Aorta (tissue), 5 donors: ENCODE measurements around the gene LFNG. TPM values are rescaled to one million over a fixed set of nuclear protein-coding genes. Genes with fewer than 3 reads are reported as not detected.
A peak's percentile ranks its signal among the peaks of the same experiment; 100 is the strongest.

Experiments used
- ATAC-seq: fragments of 200-7000 bp; cut with Tn5 transposase; one replicate; pipeline ENCODE4 v1.9.1; 2022; ENCODE audit warnings: moderate library complexity; ENCODE audit not compliant: low FRiP score
- DNase-seq, 2 donors: peaks; one replicate each; pipeline ENCODE4 v3.0.0-alpha.2; 2020
- H3K27ac ChIP-seq, 2 donors: one replicate each; pipeline ENCODE4 v1.5.1; 2013; ENCODE audit warnings: low read length in 2 of 2, mild to moderate bottlenecking in 2 of 2, moderate library complexity in 2 of 2, control low read depth in 1 of 2, inconsistent platforms in 1 of 2, low read depth in 1 of 2
- H3K27me3 ChIP-seq, 2 donors: one replicate each; pipeline ENCODE4 v1.6.1; 2013; ENCODE audit warnings: control low read depth in 1 of 2, low read length in 1 of 2, mild to moderate bottlenecking in 1 of 2, moderate library complexity in 1 of 2; ENCODE audit not compliant: insufficient read depth in 2 of 2, control insufficient read depth in 1 of 2
- H3K36me3 ChIP-seq, 2 donors: one replicate each; pipeline ENCODE4 v1.6.1; 2013; ENCODE audit warnings: control low read depth in 1 of 2, low read length in 1 of 2, mild to moderate bottlenecking in 1 of 2; ENCODE audit not compliant: insufficient read depth in 2 of 2, control insufficient read depth in 1 of 2
- H3K4me1 ChIP-seq, 2 donors: one replicate each; pipeline ENCODE4 v1.6.1; 2013; ENCODE audit warnings: low read length in 2 of 2, control low read depth in 1 of 2, mild to moderate bottlenecking in 1 of 2, moderate library complexity in 1 of 2; ENCODE audit not compliant: insufficient read depth in 2 of 2, control insufficient read depth in 1 of 2
- H3K4me3 ChIP-seq, 2 donors: one replicate each; pipeline ENCODE4 v1.5.1; 2013; ENCODE audit warnings: low read length in 2 of 2, control low read depth in 1 of 2, mild to moderate bottlenecking in 1 of 2
- H3K9me3 ChIP-seq: one replicate; pipeline ENCODE4 v1.6.1; 2013; ENCODE audit warnings: mild to moderate bottlenecking, low read length; ENCODE audit not compliant: control insufficient read depth
- WGBS, 2 donors: extraction: QIAGEN DNeasy Blood & Tissue Kit; methylation state at CpG; one replicate each; pipeline ENCODE4 v1.1.7; 2013; 5-methylcytosine and 5-hydroxymethylcytosine counted together
- intact Hi-C, 2 donors: fragments of 100-400 bp; cut with DNase I; formaldehyde crosslinking; loops; one replicate each; pipeline versions ENCODE4 v1.14.2 to v1.15.0; 2022
- polyA plus RNA-seq, 2 donors: library from polyadenylated mRNA; stranded (reverse); fragments of 200-250 nt; gene quantifications; one replicate each; pipeline ENCODE4 v1.2.3, GENCODE V29; 2013
- total RNA-seq, 2 donors: library from RNA; stranded (reverse); fragmentation: NEBNext Ultra II Directional; extraction: Animal tissue kit (Norgen Biotek cat#: 25700); gene quantifications; one replicate each; pipeline ENCODE4 v1.2.1, GENCODE V29; 2021
- donor health status: healthy with polysubstance abuse.
- donor health status: Bipolar disorder and iron deficiency.
- donor health status: DM: no; HTN: no; CAD: no.
- donor health status: DM: no; HTN: no; CAD: no.
- donor health status: DM: yes; HTN: yes; CAD: no.

LFNG gene
- total and polyA plus RNA-seq, 4 donors = 2.3 to 30.6 (median 9.9) TPM

- WGBS, 2 donors = 89 to 92% methylated on average over 4 of the region's 4 CpGs
- no peak for ATAC-seq
Measured at GRCh38 chr7:2481195-2481594, 38.4 kb upstream of the LFNG start.

GRCh38 chr7:2482725-2483451, 36.7 kb upstream of the LFNG start:
- H3K27ac ChIP-seq = no peak overlapping the region
- ATAC-seq = no peak
- intact Hi-C loops = no loop called here
- WGBS, 2 donors = 77 to 78% methylated on average over 10 of the region's 10 CpGs
- no peaks in the 10 kb centered on the region for H3K9me3 ChIP-seq
- no peaks in the 10 kb centered on the region for H3K36me3 ChIP-seq
- no peaks in the 10 kb centered on the region for H3K27me3 ChIP-seq
- peak in 1 of 2 donors; percentile 59 for DNase-seq
- H3K4me1 ChIP-seq = no peaks in the 10 kb centered on the region
- no peak overlapping the region for H3K4me3 ChIP-seq

More at GRCh38 chr7:2481195-2481594, 38.4 kb upstream of the LFNG start:
- H3K4me3 ChIP-seq = no peak overlapping the region
- no peak for DNase-seq
- H3K9me3 ChIP-seq = no peaks in the 10 kb centered on the region
- intact Hi-C loops = no loop called here
- no peak overlapping the region for H3K27ac ChIP-seq
- no peaks in the 10 kb centered on the region for H3K27me3 ChIP-seq
- no peaks in the 10 kb centered on the region for H3K4me1 ChIP-seq
- H3K36me3 ChIP-seq = no peaks in the 10 kb centered on the region

GRCh38 chr7:2483494-2483893, 36.1 kb upstream of the LFNG start:
- no peak for DNase-seq
- no peak for ATAC-seq
- intact Hi-C loops = no loop called here
- H3K36me3 ChIP-seq = no peaks in the 10 kb centered on the region
- no peaks in the 10 kb centered on the region for H3K27me3 ChIP-seq
- 45 to 55% methylated on average over 5 of the region's 5 CpGs for WGBS, 2 donors
- no peaks in the 10 kb centered on the region for H3K9me3 ChIP-seq
- no peaks in the 10 kb centered on the region for H3K4me1 ChIP-seq
- no peak overlapping the region for H3K27ac ChIP-seq
- no peak overlapping the region for H3K4me3 ChIP-seq

DNA sequence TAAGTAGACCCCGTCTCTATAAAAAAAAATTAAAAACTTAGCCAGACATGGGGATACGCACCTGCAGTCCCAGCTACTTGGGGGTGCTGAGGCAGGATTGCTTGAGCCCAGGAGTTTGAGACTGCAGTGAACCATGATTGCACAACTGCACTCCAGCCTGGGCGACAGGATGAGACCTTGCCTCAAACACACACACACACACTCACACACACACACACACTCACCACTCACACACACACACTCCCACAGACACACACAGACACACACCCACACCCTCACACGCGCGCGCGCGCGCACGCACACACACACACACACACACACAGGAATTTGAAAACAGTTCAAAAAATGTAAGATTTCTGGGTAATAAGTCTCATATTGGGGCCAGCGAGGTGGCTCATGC, 34.7 kb upstream of the LFNG start:
- ATAC-seq = no peak
- WGBS, 2 donors = 87 to 92% methylated on average over 12 of the region's 12 CpGs
- Histone ChIP-seq H3K4me1 (no peaks in the 10 kb centered on the region), H3K27me3 (no peaks in the 10 kb centered on the region), H3K4me3 (no peak overlapping the region), H3K27ac (no peak overlapping the region), H3K36me3 (no peaks in the 10 kb centered on the region), H3K9me3 (no peaks in the 10 kb centered on the region)
- no peak for DNase-seq
- intact Hi-C loops = no loop called here

- 8 to 19% methylated on average over 13 to 14 of the region's 14 CpGs for WGBS, 2 donors
- Histone ChIP-seq H3K4me1 (no peaks in the 10 kb centered on the region), H3K4me3 (no peak overlapping the region), H3K36me3 (no peaks in the 10 kb centered on the region), H3K27ac (no peak overlapping the region), H3K9me3 (no peaks in the 10 kb centered on the region), H3K27me3 (no peaks in the 10 kb centered on the region)
- peak; percentile 58 for ATAC-seq
- intact Hi-C loops = no loop called here
- DNase-seq = peak; percentile 54 to 75
Measured at GRCh38 chr7:2487586-2488271, 31.8 kb upstream of the LFNG start.

- 6 to 8% methylated on average over 8 of the region's 8 CpGs for whole genome bisulfite sequencing, 2 donors
- H3K36me3 ChIP-seq = no peaks in the 10 kb centered on the region
- no peak overlapping the region for H3K4me3 ChIP-seq
- H3K27me3 ChIP-seq = no peaks in the 10 kb centered on the region
- ATAC-seq = peak; percentile 82
- no peak overlapping the region for H3K27ac ChIP-seq
- H3K4me1 ChIP-seq = no peaks in the 10 kb centered on the region
- no peaks in the 10 kb centered on the region for H3K9me3 ChIP-seq
- intact Hi-C loops = no loop called here
- peak; percentile 81 to 93 for DNase-seq
Measured at GRCh38 chr7:2488272-2488645, 31.3 kb upstream of the LFNG start.

DNA sequence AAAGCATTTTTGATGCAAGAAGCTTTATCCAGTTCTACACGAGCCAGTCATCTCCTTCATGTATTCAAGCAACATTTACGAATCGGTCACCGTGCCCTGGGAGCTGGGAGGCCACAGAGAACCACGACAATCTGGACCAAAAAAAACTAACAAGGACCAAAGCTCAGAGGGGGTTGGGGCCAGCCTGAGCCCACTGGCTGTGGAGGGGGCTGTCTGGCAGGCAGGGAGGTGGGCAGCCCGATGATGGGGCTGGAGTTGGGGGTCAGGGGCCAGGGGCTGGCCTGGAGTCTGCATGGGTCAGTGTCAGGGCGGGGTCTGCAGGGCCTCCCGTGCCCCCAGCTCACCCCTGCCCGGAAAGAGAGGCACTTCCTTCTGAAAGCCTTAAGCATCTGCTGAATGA, 30.9 kb upstream of the LFNG start:
- WGBS, 2 donors = 20 to 22% methylated on average over 9 of the region's 9 CpGs
- Histone ChIP-seq H3K9me3 (no peaks in the 10 kb centered on the region), H3K27me3 (no peaks in the 10 kb centered on the region), H3K27ac (no peak overlapping the region), H3K36me3 (no peaks in the 10 kb centered on the region), H3K4me3 (no peak overlapping the region), H3K4me1 (no peaks in the 10 kb centered on the region)
- peak; percentile 6 for ATAC-seq
- DNase-seq = no peak
- intact Hi-C loops = no loop called here

DNA sequence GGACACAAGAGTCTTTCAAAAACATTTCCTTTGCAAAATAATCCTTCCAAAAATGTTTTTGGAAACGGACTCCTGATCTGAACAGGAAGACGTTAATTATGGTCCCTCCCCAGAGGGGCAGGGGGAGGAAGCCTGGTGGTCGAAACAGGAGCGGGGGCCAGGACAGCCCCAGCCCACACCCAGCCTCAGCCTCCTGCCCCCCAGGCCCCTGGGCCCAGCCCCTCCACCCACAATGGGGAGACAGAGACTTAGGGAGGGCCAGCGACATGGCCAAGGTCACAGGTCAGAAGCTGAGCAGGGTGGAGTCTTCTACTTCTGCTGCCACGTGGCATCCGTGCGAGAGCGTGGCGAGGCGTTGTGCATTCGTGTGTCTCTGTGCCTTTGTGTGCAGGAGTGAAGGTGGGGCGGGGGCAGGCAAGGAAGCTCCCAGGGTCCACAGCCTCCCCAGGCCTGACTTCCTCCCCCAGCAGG, 29.4 kb upstream of the LFNG start:
- H3K27ac ChIP-seq = no peak overlapping the region
- DNase-seq = no peak

GRCh38 chr7:2492038-2492437, 27.5 kb upstream of the LFNG start:
- H3K36me3 ChIP-seq = no peaks in the 10 kb centered on the region
- intact Hi-C loops = no loop called here
- no peak for ATAC-seq
- H3K9me3 ChIP-seq = no peaks in the 10 kb centered on the region
- H3K27me3 ChIP-seq = no peaks in the 10 kb centered on the region
- no peak overlapping the region for H3K27ac ChIP-seq
- no peak overlapping the region for H3K4me3 ChIP-seq
- 95 to 96% methylated on average over 2 of the region's 2 CpGs for WGBS, 2 donors
- H3K4me1 ChIP-seq = no peaks in the 10 kb centered on the region
- no peak for DNase-seq

More for the DNA sequence above, 29.4 kb upstream of the LFNG start:
- Histone ChIP-seq H3K27me3 (no peaks in the 10 kb centered on the region), H3K4me1 (no peaks in the 10 kb centered on the region), H3K36me3 (no peaks in the 10 kb centered on the region), H3K9me3 (no peaks in the 10 kb centered on the region), H3K4me3 (no peak overlapping the region)
- 57 to 68% methylated on average over 13 of the region's 13 CpGs for WGBS, 2 donors
- peak; percentile 15 for ATAC-seq
- intact Hi-C loops = no loop called here
